ENCODE results near the gene RPL13. TPM values are rescaled to one million over a fixed set of nuclear protein-coding genes. Genes with fewer than 3 reads are reported as not detected.

Gene RPL13
- total RNA-seq, 4 donors from 2014 or later = 2,408 to 5,801 (median 4,379) TPM

- TF ChIP-seq, protein P1, sequence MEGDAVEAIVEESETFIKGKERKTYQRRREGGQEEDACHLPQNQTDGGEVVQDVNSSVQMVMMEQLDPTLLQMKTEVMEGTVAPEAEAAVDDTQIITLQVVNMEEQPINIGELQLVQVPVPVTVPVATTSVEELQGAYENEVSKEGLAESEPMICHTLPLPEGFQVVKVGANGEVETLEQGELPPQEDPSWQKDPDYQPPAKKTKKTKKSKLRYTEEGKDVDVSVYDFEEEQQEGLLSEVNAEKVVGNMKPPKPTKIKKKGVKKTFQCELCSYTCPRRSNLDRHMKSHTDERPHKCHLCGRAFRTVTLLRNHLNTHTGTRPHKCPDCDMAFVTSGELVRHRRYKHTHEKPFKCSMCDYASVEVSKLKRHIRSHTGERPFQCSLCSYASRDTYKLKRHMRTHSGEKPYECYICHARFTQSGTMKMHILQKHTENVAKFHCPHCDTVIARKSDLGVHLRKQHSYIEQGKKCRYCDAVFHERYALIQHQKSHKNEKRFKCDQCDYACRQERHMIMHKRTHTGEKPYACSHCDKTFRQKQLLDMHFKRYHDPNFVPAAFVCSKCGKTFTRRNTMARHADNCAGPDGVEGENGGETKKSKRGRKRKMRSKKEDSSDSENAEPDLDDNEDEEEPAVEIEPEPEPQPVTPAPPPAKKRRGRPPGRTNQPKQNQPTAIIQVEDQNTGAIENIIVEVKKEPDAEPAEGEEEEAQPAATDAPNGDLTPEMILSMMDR (IDR thresholded peaks at IDR 0.05; ENCODE audit: low read depth) = no peak
These were observed 3.3 kb downstream of the RPL13 start for GRCh38 chr16:89563639-89564392.

GRCh38 chr16:89564476-89565255 is 4.2 kb downstream of the RPL13 start:
- TF ChIP-seq, protein P1 (IDR thresholded peaks at IDR 0.05; ENCODE audit: low read depth) = no peak

GRCh38 chr16:89565256-89565505 is 4.7 kb downstream of the RPL13 start:
- TF ChIP-seq, protein P1 (IDR thresholded peaks at IDR 0.05; ENCODE audit: low read depth) = no peak

- TF ChIP-seq, protein P1 (IDR thresholded peaks at IDR 0.05; ENCODE audit: low read depth) = no peak
These were observed 5.3 kb downstream of the RPL13 start for GRCh38 chr16:89565506-89566372.

GRCh38 chr16:89567656-89568594 is 7.4 kb downstream of the RPL13 start:
- TF ChIP-seq, protein P1 (IDR thresholded peaks at IDR 0.05; ENCODE audit: low read depth) = no peak

DNA sequence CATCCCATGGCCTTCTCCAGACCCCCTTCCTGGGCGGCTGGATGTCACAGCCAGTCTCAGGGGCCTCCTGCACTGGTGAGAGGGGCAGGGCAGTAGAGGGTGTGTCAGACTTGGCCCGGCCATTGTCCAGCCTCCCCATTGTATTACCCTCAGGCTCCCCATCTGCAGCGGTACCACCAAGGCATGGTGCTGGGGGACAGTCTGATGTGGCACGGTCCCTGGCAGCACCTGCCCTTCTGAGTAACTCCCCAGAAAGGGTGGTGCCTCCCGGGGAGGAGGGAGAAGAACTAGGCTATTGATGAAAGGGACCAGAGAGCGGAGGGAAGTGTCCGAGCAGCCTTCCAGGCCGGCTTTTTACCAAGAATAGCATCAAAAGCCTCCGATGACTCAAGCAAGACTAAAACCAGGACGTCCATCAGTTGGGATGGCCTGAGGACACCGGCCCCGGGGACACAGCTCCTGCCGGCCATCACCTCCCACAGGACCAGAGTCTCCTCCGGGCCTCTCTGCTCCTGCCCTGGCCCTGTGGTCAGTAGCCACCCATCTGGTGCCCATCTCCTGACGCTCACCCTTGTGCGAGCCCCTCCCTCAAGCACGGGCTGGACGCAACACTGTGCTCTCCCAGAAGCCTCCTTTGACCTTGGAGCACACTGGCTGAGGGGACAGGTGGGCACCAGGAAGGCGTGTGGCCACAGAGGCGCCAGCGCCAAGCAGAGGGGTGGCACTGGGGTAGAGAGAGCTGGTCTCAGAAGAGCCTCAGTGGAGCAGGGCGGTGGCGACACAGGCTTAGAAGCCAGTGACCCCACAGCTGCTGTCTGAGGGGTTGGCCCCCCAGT is 9.2 kb downstream of the RPL13 start:
- TF ChIP-seq, protein P1 (IDR thresholded peaks at IDR 0.05; ENCODE audit: low read depth) = no peak
